Bone marrow (tissue), 2 donors: ENCODE results near the gene HIBADH.
"Not testable (repeated sequence)": the region's sequence is repeated elsewhere in the genome, so short reads cannot be mapped to it uniquely, and the experiment has no call there.

ENCODE experiments used
- DNase-seq, 2 donors: peaks; one replicate each; lab custom pipeline; 2025; lab: John Stamatoyannopoulos, UW

Gene HIBADH

GRCh38 chr7:27547401-27547800 lies 115.3 kb downstream of the HIBADH start:
- no peak for DNase-seq

GRCh38 chr7:27546610-27547009 lies 116.1 kb downstream of the HIBADH start:
- DNase-seq, result no peak

GRCh38 chr7:27535795-27536194 lies 126.9 kb downstream of the HIBADH start:
- no peak for DNase-seq

GRCh38 chr7:27533652-27534081 lies 129.0 kb downstream of the HIBADH start:
- DNase-seq, result no peak

GRCh38 chr7:27532314-27532713 lies 130.4 kb downstream of the HIBADH start:
- DNase-seq, result no peak

- DNase-seq, result no peak
Measured at GRCh38 chr7:27527348-27527714, 135.4 kb downstream of the HIBADH start.

GRCh38 chr7:27526611-27527347 lies 135.9 kb downstream of the HIBADH start:
- no peak for DNase-seq

- DNase-seq, result no peak
Measured at GRCh38 chr7:27526131-27526530, 136.6 kb downstream of the HIBADH start.

GRCh38 chr7:27523321-27523720 lies 139.4 kb downstream of the HIBADH start:
- no peak for DNase-seq

- no peak for DNase-seq
Measured at GRCh38 chr7:27522566-27522965, 140.1 kb downstream of the HIBADH start.

- no peak for DNase-seq
Measured at GRCh38 chr7:27520815-27521790, 141.6 kb downstream of the HIBADH start.

GRCh38 chr7:27519793-27520469 lies 142.8 kb downstream of the HIBADH start:
- DNase-seq, result no peak

- no peak for DNase-seq
Measured at GRCh38 chr7:27518561-27519350, 143.9 kb downstream of the HIBADH start.

GRCh38 chr7:27516421-27516820 lies 146.3 kb downstream of the HIBADH start:
- DNase-seq, result no peak

GRCh38 chr7:27515933-27516332 lies 146.8 kb downstream of the HIBADH start:
- DNase-seq, result no peak

- no peak for DNase-seq
Measured at GRCh38 chr7:27514861-27515260, 147.8 kb downstream of the HIBADH start.

- no peak for DNase-seq
Measured at GRCh38 chr7:27513885-27514284, 148.8 kb downstream of the HIBADH start.

GRCh38 chr7:27511370-27511769 lies 151.3 kb downstream of the HIBADH start:
- DNase-seq, result not testable (repeated sequence)

GRCh38 chr7:27510541-27510940 lies 152.1 kb downstream of the HIBADH start:
- no peak for DNase-seq

- DNase-seq, result not testable (repeated sequence)
Measured at GRCh38 chr7:27501879-27502278, 160.8 kb downstream of the HIBADH start.

GRCh38 chr7:27501001-27501400 lies 161.7 kb downstream of the HIBADH start:
- DNase-seq, result no peak

GRCh38 chr7:27492224-27492623 lies 170.5 kb downstream of the HIBADH start:
- no peak for DNase-seq
